Brain pericyte (primary cell): ENCODE measurements around the gene ZNF684.
"Not testable (repeated sequence)": the region's sequence is repeated elsewhere in the genome, so short reads cannot be mapped to it uniquely, and the experiment has no call there.

Experiments
- DNase-seq: peaks from one replicate; pipeline ENCODE4 v3.0.0-alpha.2; 2012; ENCODE audit warnings: low read depth, low spot score

Gene ZNF684

DNA sequence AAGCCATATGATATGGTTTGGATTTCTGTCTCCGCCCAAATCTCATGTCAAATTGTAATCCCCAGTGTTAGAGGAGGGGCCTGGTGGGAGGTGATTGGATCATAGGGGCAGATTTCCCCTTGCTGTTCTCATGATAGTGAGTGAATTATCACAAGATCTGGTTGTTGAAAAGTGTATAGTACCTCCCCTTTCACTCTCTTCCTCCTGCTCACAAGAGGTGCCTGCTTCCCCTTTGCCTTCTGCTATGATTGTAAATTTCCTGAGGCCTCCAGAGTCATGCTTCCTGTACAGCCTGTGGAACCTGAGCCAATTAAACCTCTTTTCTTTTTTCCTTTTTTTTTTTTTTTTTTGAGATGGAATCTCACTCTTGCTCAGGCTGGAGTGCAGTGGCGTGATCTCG lies 43.4 kb downstream of the ZNF684 start:
- DNase-seq = not testable (repeated sequence)

- DNase-seq = no peak
These were observed 43.9 kb downstream of the ZNF684 start for GRCh38 chr1:40575336-40575735.

GRCh38 chr1:40582116-40582515 lies 50.7 kb downstream of the ZNF684 start:
- DNase-seq = no peak

DNA sequence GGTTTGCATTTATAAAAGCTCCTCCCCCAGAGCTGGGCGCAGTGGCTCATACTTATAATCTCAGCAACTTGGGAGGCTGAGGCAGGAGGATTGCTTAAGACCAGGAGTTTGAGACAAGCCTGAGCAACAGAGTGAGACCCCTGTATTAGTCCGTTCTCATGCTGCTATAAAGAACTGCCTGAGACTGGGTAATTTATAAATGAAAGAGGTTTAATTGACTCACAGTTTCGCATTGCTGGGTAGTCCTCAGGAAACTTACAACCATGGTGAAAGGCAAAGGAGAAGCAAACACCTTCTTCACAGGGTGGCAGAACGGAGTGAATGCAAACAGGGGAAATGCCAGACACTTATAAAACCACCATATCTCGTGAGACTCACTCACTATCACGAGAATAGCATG lies 52.5 kb downstream of the ZNF684 start:
- DNase-seq = no peak

- DNase-seq = no peak
These were observed 57.1 kb downstream of the ZNF684 start for GRCh38 chr1:40588586-40588985.

DNA sequence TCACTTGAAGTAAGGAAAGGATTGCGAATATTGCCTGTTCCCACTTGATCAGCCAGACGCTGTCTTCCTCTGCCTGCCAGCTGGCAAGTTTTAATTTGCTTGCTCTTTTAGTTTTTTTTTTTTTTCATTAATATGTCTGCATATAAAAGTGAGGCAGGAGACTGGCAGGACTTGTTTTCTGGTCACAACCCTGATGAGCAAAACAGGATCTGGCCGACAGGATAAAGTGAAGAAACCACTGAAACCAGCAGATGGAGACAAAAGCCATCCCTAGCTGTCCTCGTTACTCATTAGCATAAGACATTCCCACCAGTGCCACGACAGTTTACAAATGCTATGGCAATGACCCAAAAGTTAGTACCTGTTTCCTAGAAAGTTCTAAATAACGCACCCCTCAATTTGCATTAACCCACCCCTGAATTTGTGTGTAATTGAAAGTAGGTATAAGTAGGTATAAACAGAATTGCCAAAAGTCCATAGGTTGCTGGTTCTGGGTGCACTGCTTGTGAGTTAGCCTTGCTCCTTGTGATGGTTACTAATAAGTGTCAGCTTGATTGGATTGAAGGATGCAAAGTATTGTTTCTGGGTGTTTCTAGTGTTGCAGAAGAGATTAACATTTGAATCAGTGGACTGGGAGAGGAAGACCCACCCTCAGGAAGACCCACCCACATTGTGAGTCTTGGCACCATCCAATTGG lies 60.8 kb downstream of the ZNF684 start:
- DNase-seq = no peak

DNA sequence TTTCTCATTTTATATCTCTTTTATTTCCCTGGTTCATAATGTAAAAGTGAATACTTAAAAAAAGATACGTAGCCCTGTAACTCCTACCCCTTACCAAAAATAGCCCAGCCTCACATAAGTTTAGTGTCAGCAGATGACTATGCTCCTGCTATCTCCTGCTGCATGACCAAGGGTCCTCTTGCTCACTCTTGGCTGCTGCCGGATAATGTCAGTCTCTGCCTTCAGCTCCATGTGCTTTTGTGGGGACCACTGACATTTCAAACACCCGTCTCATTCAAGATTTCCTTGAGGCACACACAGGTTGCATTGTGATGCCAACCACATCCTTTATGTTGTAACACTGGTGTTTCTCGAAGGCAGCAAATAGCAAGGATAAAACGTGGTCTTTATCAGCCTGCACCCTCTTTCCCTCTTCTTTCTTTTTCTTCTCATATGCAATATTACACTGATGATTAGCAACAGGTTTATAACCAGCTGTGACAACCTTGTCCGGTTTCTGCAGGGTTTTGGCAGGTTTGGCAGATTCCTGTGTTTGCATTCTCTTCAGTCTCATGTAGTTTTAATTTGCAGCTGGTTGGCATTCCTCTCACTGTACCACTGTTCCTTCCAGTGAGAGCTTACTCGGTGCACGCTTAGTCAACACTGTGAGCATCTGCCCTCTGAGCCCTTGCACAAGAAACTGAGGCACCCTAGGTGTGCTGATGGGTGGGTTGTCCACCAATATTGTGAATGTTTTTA lies 62.2 kb downstream of the ZNF684 start:
- DNase-seq = no peak

DNA sequence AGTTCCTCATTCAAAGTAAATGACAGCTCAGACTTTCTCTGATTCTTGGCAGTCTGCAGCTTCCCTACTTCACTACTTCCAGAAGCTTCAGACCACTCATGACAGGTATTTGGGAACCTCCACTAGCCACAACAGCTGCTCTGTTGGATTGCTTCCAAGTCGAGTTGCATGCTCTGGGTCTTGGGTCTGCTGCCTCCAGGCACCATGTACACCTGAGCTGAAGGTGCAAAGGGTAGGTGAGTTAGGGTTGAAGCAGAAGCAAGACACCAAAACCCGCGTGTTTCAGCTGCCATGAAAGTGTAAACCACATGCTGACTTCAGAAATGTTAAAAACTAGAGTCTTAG lies 62.7 kb downstream of the ZNF684 start:
- no peak for DNase-seq

GRCh38 chr1:40595623-40596022 lies 64.2 kb downstream of the ZNF684 start:
- no peak for DNase-seq
